ENCODE measurements around the gene SRSF11. TPM values are rescaled to one million over a fixed set of nuclear protein-coding genes. Genes with fewer than 3 reads are reported as not detected.

Gene SRSF11
- total RNA-seq, 4 donors from 2014 or later: 72.6 to 127 (median 86.3) TPM

GRCh38 chr1:70194601-70195000 is 26.6 kb upstream of the SRSF11 start:
- no peak overlapping the region for H3K4me3 ChIP-seq

DNA sequence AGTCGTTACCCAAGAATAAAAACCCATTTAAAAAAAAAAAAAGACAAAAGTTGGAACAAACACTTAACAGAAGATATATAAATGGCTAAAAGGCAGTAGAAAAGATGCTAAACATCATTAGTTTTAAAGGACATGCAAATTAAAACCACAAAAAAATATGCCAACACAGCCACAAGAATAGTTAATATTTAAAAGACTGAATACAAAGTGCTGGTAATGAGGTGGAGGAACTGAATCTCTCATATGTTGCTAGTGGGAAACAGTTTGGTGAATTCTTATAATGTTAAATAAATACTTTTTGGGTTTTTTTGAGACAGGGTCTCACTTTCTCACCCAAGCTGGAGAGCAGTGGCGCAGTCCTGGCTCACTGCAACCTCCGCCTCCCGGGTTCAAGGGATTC is 25.8 kb upstream of the SRSF11 start:
- no peaks in the 10 kb centered on the region for H3K27me3 ChIP-seq
- no peak overlapping the region for H3K4me3 ChIP-seq
- intact Hi-C loops (cut with DNase I): no loop called here
- no peak for TF ChIP-seq POLR2AphosphoS5 (IDR thresholded peaks at IDR 0.05)
- TF ChIP-seq, protein P1, sequence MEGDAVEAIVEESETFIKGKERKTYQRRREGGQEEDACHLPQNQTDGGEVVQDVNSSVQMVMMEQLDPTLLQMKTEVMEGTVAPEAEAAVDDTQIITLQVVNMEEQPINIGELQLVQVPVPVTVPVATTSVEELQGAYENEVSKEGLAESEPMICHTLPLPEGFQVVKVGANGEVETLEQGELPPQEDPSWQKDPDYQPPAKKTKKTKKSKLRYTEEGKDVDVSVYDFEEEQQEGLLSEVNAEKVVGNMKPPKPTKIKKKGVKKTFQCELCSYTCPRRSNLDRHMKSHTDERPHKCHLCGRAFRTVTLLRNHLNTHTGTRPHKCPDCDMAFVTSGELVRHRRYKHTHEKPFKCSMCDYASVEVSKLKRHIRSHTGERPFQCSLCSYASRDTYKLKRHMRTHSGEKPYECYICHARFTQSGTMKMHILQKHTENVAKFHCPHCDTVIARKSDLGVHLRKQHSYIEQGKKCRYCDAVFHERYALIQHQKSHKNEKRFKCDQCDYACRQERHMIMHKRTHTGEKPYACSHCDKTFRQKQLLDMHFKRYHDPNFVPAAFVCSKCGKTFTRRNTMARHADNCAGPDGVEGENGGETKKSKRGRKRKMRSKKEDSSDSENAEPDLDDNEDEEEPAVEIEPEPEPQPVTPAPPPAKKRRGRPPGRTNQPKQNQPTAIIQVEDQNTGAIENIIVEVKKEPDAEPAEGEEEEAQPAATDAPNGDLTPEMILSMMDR (IDR thresholded peaks at IDR 0.05): no peak
- no peak for TF ChIP-seq POLR2A (IDR thresholded peaks at IDR 0.05; ENCODE audit: low read depth)
- no peak for TF ChIP-seq EP300 (IDR thresholded peaks at IDR 0.05)
- 93% methylated on average over 4 of the region's 4 CpGs for WGBS
- no peaks in the 10 kb centered on the region for H3K36me3 ChIP-seq
- no peaks in the 10 kb centered on the region for H3K4me1 ChIP-seq
- no peak for DNase-seq (ENCODE audit: extremely low spot score)
- H3K27ac ChIP-seq (replicated peaks in 1 of 4): no peak overlapping the region
- no peaks in the 10 kb centered on the region for H3K9me3 ChIP-seq

More at GRCh38 chr1:70194601-70195000, 26.6 kb upstream of the SRSF11 start:
- H3K27me3 ChIP-seq: no peaks in the 10 kb centered on the region
- intact Hi-C loops (cut with DNase I): no loop called here
- no peak for DNase-seq (ENCODE audit: extremely low spot score)
- H3K9me3 ChIP-seq: no peaks in the 10 kb centered on the region
- no peak overlapping the region for H3K27ac ChIP-seq (replicated peaks in 1 of 4)
- H3K36me3 ChIP-seq: no peaks in the 10 kb centered on the region
- no peak for TF ChIP-seq EP300 (IDR thresholded peaks at IDR 0.05)
- TF ChIP-seq POLR2A (IDR thresholded peaks at IDR 0.05; ENCODE audit: low read depth): no peak
- TF ChIP-seq, protein P1 (IDR thresholded peaks at IDR 0.05): no peak
- no peak for TF ChIP-seq POLR2AphosphoS5 (IDR thresholded peaks at IDR 0.05)
- no peaks in the 10 kb centered on the region for H3K4me1 ChIP-seq

DNA sequence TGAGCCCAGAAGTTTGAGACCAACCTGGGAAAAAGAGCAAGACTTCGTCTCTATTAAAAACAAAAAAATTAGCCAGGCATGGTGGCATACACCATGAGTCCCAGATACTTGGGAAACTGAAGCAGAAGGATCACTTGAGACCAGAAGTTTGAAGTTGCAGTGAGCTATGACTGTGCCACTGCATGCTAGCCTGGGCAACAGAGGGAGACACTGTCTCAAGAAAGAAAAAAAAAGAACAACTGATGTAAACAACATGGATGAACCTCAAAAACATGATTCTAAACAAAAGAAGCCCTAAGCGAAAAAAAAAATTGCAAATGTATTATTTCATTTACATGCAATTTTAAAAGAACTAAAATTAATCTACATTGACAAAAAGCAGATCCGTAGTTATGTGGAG is 24.8 kb upstream of the SRSF11 start:
- Histone ChIP-seq H3K27ac (replicated peaks in 1 of 4) (no peak overlapping the region), H3K9me3 (no peaks in the 10 kb centered on the region), H3K4me3 (no peak overlapping the region), H3K4me1 (no peaks in the 10 kb centered on the region), H3K36me3 (no peaks in the 10 kb centered on the region), H3K27me3 (no peaks in the 10 kb centered on the region)
- no peak for DNase-seq (ENCODE audit: extremely low spot score)
- intact Hi-C loops (cut with DNase I): no loop called here
- no peak for TF ChIP-seq POLR2A (IDR thresholded peaks at IDR 0.05; ENCODE audit: low read depth)
- TF ChIP-seq POLR2AphosphoS5 (IDR thresholded peaks at IDR 0.05): no peak
- TF ChIP-seq EP300 (IDR thresholded peaks at IDR 0.05): no peak
- TF ChIP-seq, protein P1 (IDR thresholded peaks at IDR 0.05): no peak
- WGBS: 90% methylated on average over 3 of the region's 3 CpGs

- no peaks in the 10 kb centered on the region for H3K36me3 ChIP-seq
- H3K4me3 ChIP-seq: no peak overlapping the region
- intact Hi-C loops (cut with DNase I): no loop called here
- no peaks in the 10 kb centered on the region for H3K9me3 ChIP-seq
- TF ChIP-seq EP300 (IDR thresholded peaks at IDR 0.05) (no peak), POLR2AphosphoS5 (IDR thresholded peaks at IDR 0.05) (no peak), POLR2A (IDR thresholded peaks at IDR 0.05; ENCODE audit: low read depth) (no peak)
- TF ChIP-seq, protein P1 (IDR thresholded peaks at IDR 0.05): no peak
- DNase-seq (ENCODE audit: extremely low spot score): no peak
- H3K27me3 ChIP-seq: no peaks in the 10 kb centered on the region
- no peak overlapping the region for H3K27ac ChIP-seq (replicated peaks in 1 of 4)
- peaks cover 16 to 33% (median 23%) of the 10 kb centered on the region in 4 donors for H3K4me1 ChIP-seq
- 98% methylated on average over 4 of the region's 4 CpGs for WGBS
Observed at GRCh38 chr1:70200065-70200464, 21.1 kb upstream of the SRSF11 start.

GRCh38 chr1:70202173-70202758 is 18.9 kb upstream of the SRSF11 start:
- 53% methylated on average over 2 of the region's 2 CpGs for WGBS

More at GRCh38 chr1:70202173-70202758, 18.9 kb upstream of the SRSF11 start:
- Histone ChIP-seq H3K4me1 (peaks cover 26 to 46% (median 35%) of the 10 kb centered on the region in 4 donors), H3K27me3 (no peaks in the 10 kb centered on the region), H3K9me3 (no peaks in the 10 kb centered on the region), H3K4me3 (no peak overlapping the region), H3K36me3 (no peaks in the 10 kb centered on the region), H3K27ac (replicated peaks in 1 of 4) (no peak overlapping the region)
- intact Hi-C loops (cut with DNase I): no loop called here
- DNase-seq (ENCODE audit: extremely low spot score): no peak
- TF ChIP-seq, protein P1 (IDR thresholded peaks at IDR 0.05): no peak
- TF ChIP-seq POLR2AphosphoS5 (IDR thresholded peaks at IDR 0.05) (no peak), EP300 (IDR thresholded peaks at IDR 0.05) (no peak), POLR2A (IDR thresholded peaks at IDR 0.05; ENCODE audit: low read depth) (no peak)
